K562 (cell line): Measurements from ENCODE around the gene EXOC3. TPM values are rescaled to one million over a fixed set of nuclear protein-coding genes. Genes with fewer than 3 reads are reported as not detected.

Source experiments
- ATAC-seq: fragments of 200-7000 bp; cut with Tn5 transposase; 3 replicates; pipeline ENCODE4 v1.9.1; 2020; ENCODE audit warnings: moderate library complexity
- BruUV-seq: library from RNA; stranded (reverse); fragments of 400-500 nt; replicated peaks from 2 replicates; lab custom pipeline; 2021; lab: Mats Ljungman, UMichigan
- CTCF ChIA-PET: fragments of 300-600 bp; formaldehyde crosslinking; extraction: SDS; loops from one replicate; lab custom pipeline; 2021; ENCODE audit warnings: low intra/inter-chr PET ratio; lab: Yijun Ruan, JAX
- POLR2A ChIA-PET: fragments of 300-600, 350-650 bp; sonication (Branson Sonifier 250); formaldehyde crosslinking; extraction: SDS; loops from one replicate; lab custom pipeline; 2021; ENCODE audit warnings: antibody characterized with exemption, inconsistent platforms; lab: Yijun Ruan, JAX
- DNase-seq, 4 experiments: peaks; one replicate each; pipeline versions ENCODE4 v3.0.0 to v3.0.0-alpha.2; 2011 to 2018; ENCODE audit warnings: low spot score in 3 of 4, mixed read lengths in 3 of 4; ENCODE audit errors: extremely low read depth in 1 of 4
- FAIRE-seq: peaks from 2 replicates; lab custom pipeline; 2011; peaks lifted over from hg19 to GRCh38; lab: Jason Lieb, UNC
- H2AFZ ChIP-seq: 2 replicates; pipeline ENCODE4 v1.6.0; 2011; ENCODE audit warnings: low read depth, low read length, control low read depth, inconsistent platforms
- H3K27ac ChIP-seq: fragments of 200-600 bp; 3 replicates; pipeline ENCODE4 v1.8.0; 2011; ENCODE audit warnings: low read depth, mild to moderate bottlenecking, control low read depth, inconsistent platforms, low read length, moderate library complexity, mixed read lengths; ENCODE audit errors: extremely low read depth
- H3K27me3 ChIP-seq, 2 experiments: fragments of 300-600 bp in 1 of 2; 2 replicates in 1 of 2; 3 replicates in 1 of 2; pipeline versions ENCODE4 v1.6.0 to v1.8.0; 2011; ENCODE audit warnings: inconsistent platforms in 2 of 2, low read length in 2 of 2, mild to moderate bottlenecking in 1 of 2, mixed read lengths in 1 of 2, moderate library complexity in 1 of 2; ENCODE audit not compliant: control insufficient read depth in 2 of 2, insufficient read depth in 2 of 2
- H3K36me3 ChIP-seq: fragments of 300-600 bp; 3 replicates; pipeline ENCODE4 v1.8.0; 2011; ENCODE audit warnings: mild to moderate bottlenecking, low read length, inconsistent platforms; ENCODE audit not compliant: control insufficient read depth, insufficient read depth
- H3K4me1 ChIP-seq, 2 experiments: fragments of 200-600 bp in 1 of 2; replicated peaks in 1 of 2; 2 replicates in 1 of 2; 3 replicates in 1 of 2; pipeline versions ENCODE4 v1.5.1 to v1.8.0; 2011; ENCODE audit warnings: inconsistent platforms in 2 of 2, low read length in 2 of 2, mild to moderate bottlenecking in 1 of 2, mixed read lengths in 1 of 2, moderate library complexity in 1 of 2; ENCODE audit not compliant: control insufficient read depth in 2 of 2, insufficient read depth in 2 of 2
- H3K4me2 ChIP-seq: 2 replicates; pipeline ENCODE4 v1.6.1; 2011; ENCODE audit warnings: low read length, control low read depth, inconsistent platforms, mixed read lengths; ENCODE audit not compliant: insufficient read depth
- H3K4me3 ChIP-seq: fragments of 200-600 bp; sonication (generic), shearing (Covaris generic); 2 replicates; pipeline ENCODE4 v1.5.1; 2016; ENCODE audit warnings: control low read depth, inconsistent platforms
- H3K79me2 ChIP-seq: fragments of 200-600 bp; 3 replicates; pipeline ENCODE4 v1.8.0; 2011; ENCODE audit warnings: low read length, inconsistent platforms; ENCODE audit not compliant: control insufficient read depth, insufficient read depth
- H3K9ac ChIP-seq, 2 experiments: 2 replicates each; pipeline versions ENCODE4 v1.6.0 to v1.6.1; 2011; ENCODE audit warnings: low read depth in 2 of 2, low read length in 2 of 2, control low read depth in 1 of 2, inconsistent platforms in 1 of 2, mild to moderate bottlenecking in 1 of 2, mixed read lengths in 1 of 2; ENCODE audit not compliant: insufficient read depth in 1 of 2
- H3K9me1 ChIP-seq: one replicate; pipeline ENCODE4 v1.6.0; 2011; ENCODE audit warnings: inconsistent platforms, mild to moderate bottlenecking, low read length, moderate library complexity; ENCODE audit not compliant: control insufficient read depth, insufficient read depth
- H3K9me3 ChIP-seq: replicated peaks from 2 replicates; pipeline ENCODE4 v1.5.1; 2011; ENCODE audit warnings: low read depth, low read length, inconsistent platforms; ENCODE audit not compliant: control insufficient read depth, insufficient read depth
- H4K20me1 ChIP-seq: replicated peaks from 2 replicates; pipeline ENCODE4 v1.6.1; 2011; ENCODE audit warnings: low read length, inconsistent platforms, mixed read lengths; ENCODE audit not compliant: control insufficient read depth, insufficient read depth
- CHAMP1 ChIP-seq: fragments of 450-650 bp; IDR thresholded peaks from 2 replicates; pipeline ENCODE4 v1.6.1; 2016; ENCODE audit warnings: mild to moderate bottlenecking
- DACH1 ChIP-seq: fragments of 450-650 bp; IDR thresholded peaks from 2 replicates; pipeline ENCODE4 v1.6.1; 2018; ENCODE audit not compliant: partially characterized antibody
- ETS1 ChIP-seq: conservative IDR thresholded peaks from 2 replicates; pipeline ENCODE4 v1.6.1; 2011; ENCODE audit warnings: low read depth, mild to moderate bottlenecking, low read length; ENCODE audit not compliant: control insufficient read depth
- MAZ ChIP-seq, 2 experiments: fragments of 450-650 bp in 1 of 2; sonication (generic) in 1 of 2; formaldehyde crosslinking; IDR thresholded peaks in 1 of 2; conservative IDR thresholded peaks in 1 of 2; 2 replicates each; pipeline versions ENCODE4 v1.4.0 to v1.5.0; 2020; ENCODE audit warnings: mild to moderate bottlenecking in 1 of 2, missing genetic modification reagents in 1 of 2
- NFIC ChIP-seq: fragments of 450-650 bp; IDR thresholded peaks from 2 replicates; pipeline ENCODE4 v1.6.1; 2017; ENCODE audit warnings: mild to moderate bottlenecking, inconsistent platforms
- NONO ChIP-seq, 2 experiments: fragments of 200-400 bp in 1 of 2; fragments of 450-650 bp in 1 of 2; formaldehyde crosslinking in 1 of 2; IDR thresholded peaks; 2 replicates each; pipeline ENCODE4 v1.6.1; 2017; ENCODE audit warnings: low read depth in 2 of 2, mild to moderate bottlenecking in 2 of 2, moderate library complexity in 2 of 2, low read length in 1 of 2
- POLR2AphosphoS5 ChIP-seq: IDR thresholded peaks from 2 replicates; pipeline ENCODE4 v1.6.1; 2011; ENCODE audit warnings: mild to moderate bottlenecking, low read depth, low read length, moderate library complexity; ENCODE audit not compliant: control insufficient read depth, insufficient read depth
- ZNF77 ChIP-seq: fragments of 250-450 bp; sonication (Bioruptor Pico); IDR thresholded peaks from 2 replicates; pipeline ENCODE4 v1.5.0; 2020
- WGBS: fragments of 100-300 bp; shearing (Covaris generic); methylation state at CpG from one replicate; pipeline ENCODE4 v1.1.6; 2016; ENCODE audit warnings: low coverage, mixed read lengths; ENCODE audit not compliant: insufficient coverage; ENCODE audit errors: missing lambda C conversion rate; 5-methylcytosine and 5-hydroxymethylcytosine counted together
- in situ Hi-C: fragments of 300-500 bp; cut with MboI; formaldehyde crosslinking; loops from 4 replicates; pipeline ENCODE4 v1.15.0; 2018; ENCODE audit warnings: inconsistent platforms, mixed read lengths
- intact Hi-C: fragments of 100-400 bp; cut with micrococcal nuclease; formaldehyde crosslinking; loops from 2 replicates; pipeline ENCODE4 v1.14.2; 2022
- polyA plus RNA-seq, 8 experiments: library from polyadenylated mRNA; depleted of rRNA in 4 of 8; stranded (reverse) in 5 of 8; unstranded in 3 of 8; fragments of >200 nt; fragmentation: Nextera tagmentation in 2 of 8; fragmentation: Illumina TruSeq in 1 of 8; extraction: Ambion mirVana in 2 of 8; extraction: Trizol in 1 of 8; gene quantifications; 2 replicates each; pipeline versions ENCODE4 v1.2.1 to v1.2.3, GENCODE V29; 2011 to 2014; ENCODE audit warnings: inconsistent platforms in 1 of 8, missing spikeins in 1 of 8
- total RNA-seq, 7 experiments: library from RNA; depleted of rRNA in 6 of 7; stranded (reverse); fragments of >200 nt in 6 of 7; fragmentation: Illumina TruSeq in 2 of 7; extraction: Trizol in 2 of 7; gene quantifications; 2 replicates each; pipeline versions ENCODE4 v1.2.1 to v1.2.3, GENCODE V29; 2011 to 2021; ENCODE audit warnings: low replicate concordance in 1 of 7

Gene EXOC3
- total and polyA plus RNA-seq, 9 of the 15 experiments (the other 6 are each of a cell fraction or from before 2014, with no cell fraction given), result 1.4 to 41.9 (median 22.4) TPM

- H3K4me1 ChIP-seq, result peaks cover 14 to 47% of the 10 kb centered on the region in 2 experiments
- no peak for FAIRE-seq
- ChIA-PET CTCF (interaction anchor here (0.6 kb wide), 1 partner anchor 792 kb away, joined by 6 read pairs; no protein-coding TSS in a partner anchor), POLR2A (interaction anchor here (0.6 to 0.7 kb wide), 2 partner anchors 16 to 151 kb away, joined by 3 read pairs; no protein-coding TSS in a partner anchor)
- intact Hi-C loops, result no loop called here
- ATAC-seq, result no peak
- BruUV-seq, result no TSS peak
- no peak for DNase-seq
- H2AFZ ChIP-seq, result no peak overlapping the region
- H3K27me3 ChIP-seq, result peaks cover 4 to 26% of the 10 kb centered on the region in 2 experiments; a peak in 4 of 5 replicates
- no peak for TF ChIP-seq NONO (IDR thresholded peaks at IDR 0.05; ENCODE audit: low read depth in 2 of 2, low read length in 1 of 2)
- no peak for TF ChIP-seq POLR2AphosphoS5
- TF ChIP-seq MAZ (CRISPR knock-in tag; conservative IDR thresholded peaks at IDR 0.05 in 1 of 2, IDR thresholded peaks at IDR 0.05 in 1 of 2), result no peak
- TF ChIP-seq NFIC, result no peak
- TF ChIP-seq ETS1, result no peak
- TF ChIP-seq CHAMP1, result no peak
- no peak for TF ChIP-seq ZNF77 (CRISPR knock-in tag)
- no peak for TF ChIP-seq DACH1
- H3K4me2 ChIP-seq, result no peak overlapping the region
- H3K4me3 ChIP-seq, result no peak overlapping the region
- no peak overlapping the region for H3K27ac ChIP-seq
- H3K9me1 ChIP-seq, result no peaks in the 10 kb centered on the region
- no peaks in the 10 kb centered on the region for H3K79me2 ChIP-seq
- H4K20me1 ChIP-seq, result no peaks in the 10 kb centered on the region
- WGBS, result 45% methylated on average over 14 of the region's 14 CpGs
- no peaks in the 10 kb centered on the region for H3K36me3 ChIP-seq
- H3K9ac ChIP-seq, result 0 out of 4 replicates have a peak overlapping the region, but pooled peaks of 1 of the 2 experiments have one; percentile 27
- in situ Hi-C loops, result no loop called here
- no peaks in the 10 kb centered on the region for H3K9me3 ChIP-seq
Measured at GRCh38 chr5:417301-418161, 25.4 kb upstream of the EXOC3 start.
